ENCODE results near the gene ISCA1. TPM values are rescaled to one million over a fixed set of nuclear protein-coding genes. Genes with fewer than 3 reads are reported as not detected.
"Not testable (repeated sequence)": the region's sequence is repeated elsewhere in the genome, so short reads cannot be mapped to it uniquely, and the experiment has no call there.

ISCA1 gene
- total RNA-seq, 1 experiment from 2014 or later, result 42.5 TPM

- Histone ChIP-seq H3K36me3 (ENCODE audit: insufficient read depth, low read length, poor library complexity, severe bottlenecking) (peaks cover 37% of the 10 kb centered on the region), H3K4me1 (ENCODE audit: insufficient read depth, low read length, poor library complexity, severe bottlenecking) (no peaks in the 10 kb centered on the region), H3K27ac (ENCODE audit: low read depth, low read length, poor library complexity, severe bottlenecking) (no peak overlapping the region), H3K9me3 (ENCODE audit: low read depth, low read length, poor library complexity, severe bottlenecking) (no peaks in the 10 kb centered on the region), H3K4me3 (ENCODE audit: low read depth, low read length, poor library complexity, severe bottlenecking) (no peak overlapping the region), H3K27me3 (replicated peaks; ENCODE audit: insufficient read depth, low read depth, low read length, poor library complexity) (no peaks in the 10 kb centered on the region)
- ChIA-PET POLR2A (ENCODE audit: low non-redundant PET) (no interaction called here), CTCF (no interaction called here)
- TF ChIP-seq EZH2 (IDR thresholded peaks at IDR 0.05; ENCODE audit: borderline replicate concordance, low read depth, low read length, poor library complexity, severe bottlenecking), result no peak
- BruUV-seq (replicated peaks), result no TSS peak
- DNase-seq (ENCODE audit: low spot score), result no peak
- intact Hi-C loops (cut with micrococcal nuclease; ENCODE audit: unreplicated experiment), result no loop called here
Measured at GRCh38 chr9:86318187-86318586, 35.8 kb upstream of the ISCA1 start.

GRCh38 chr9:86315078-86315477 is 32.7 kb upstream of the ISCA1 start:
- TF ChIP-seq EZH2 (IDR thresholded peaks at IDR 0.05; ENCODE audit: borderline replicate concordance, low read depth, low read length, poor library complexity, severe bottlenecking) (no peak), CTCF (conservative IDR thresholded peaks at IDR 0.05; ENCODE audit: low read depth, low read length) (no peak)
- BruUV-seq (replicated peaks), result no TSS peak
- no peak for DNase-seq (ENCODE audit: low spot score)
- no peaks in the 10 kb centered on the region for H3K27me3 ChIP-seq (replicated peaks; ENCODE audit: insufficient read depth, low read depth, low read length, poor library complexity)
- ChIA-PET CTCF (no interaction called here), POLR2A (ENCODE audit: low non-redundant PET) (interaction anchor here (0.7 kb wide), 1 partner anchor 11 kb away, joined by 3 read pairs; no protein-coding TSS in a partner anchor)
- H3K4me1 ChIP-seq (ENCODE audit: insufficient read depth, low read length, poor library complexity, severe bottlenecking), result no peaks in the 10 kb centered on the region
- intact Hi-C loops (cut with micrococcal nuclease; ENCODE audit: unreplicated experiment), result no loop called here
- H3K9me3 ChIP-seq (ENCODE audit: low read depth, low read length, poor library complexity, severe bottlenecking), result no peaks in the 10 kb centered on the region
- no peak overlapping the region for H3K4me3 ChIP-seq (ENCODE audit: low read depth, low read length, poor library complexity, severe bottlenecking)
- H3K36me3 ChIP-seq (ENCODE audit: insufficient read depth, low read length, poor library complexity, severe bottlenecking), result peaks cover 26% of the 10 kb centered on the region
- no peak overlapping the region for H3K27ac ChIP-seq (ENCODE audit: low read depth, low read length, poor library complexity, severe bottlenecking)

- CTCF ChIA-PET, result interaction anchor here (0.6 kb wide), 1 partner anchor 1796 kb away, joined by 3 read pairs; no protein-coding TSS in a partner anchor
- DNase-seq (ENCODE audit: low spot score); POLR2A ChIA-PET (ENCODE audit: low non-redundant PET); BruUV-seq (replicated peaks); H3K9me3 ChIP-seq (ENCODE audit: low read depth, low read length, poor library complexity, severe bottlenecking); intact Hi-C loops (cut with micrococcal nuclease; ENCODE audit: unreplicated experiment); H3K27me3 ChIP-seq (replicated peaks; ENCODE audit: insufficient read depth, low read depth, low read length, poor library complexity); H3K27ac ChIP-seq (ENCODE audit: low read depth, low read length, poor library complexity, severe bottlenecking); H3K4me1 ChIP-seq (ENCODE audit: insufficient read depth, low read length, poor library complexity, severe bottlenecking); H3K4me3 ChIP-seq (ENCODE audit: low read depth, low read length, poor library complexity, severe bottlenecking): not testable (repeated sequence)
- peaks cover 28% of the 10 kb centered on the region for H3K36me3 ChIP-seq (ENCODE audit: insufficient read depth, low read length, poor library complexity, severe bottlenecking)
Measured at GRCh38 chr9:86312959-86313358, 30.6 kb upstream of the ISCA1 start.

- no peak for DNase-seq (ENCODE audit: low spot score)
- CTCF ChIA-PET, result no interaction called here
- peaks cover 38% of the 10 kb centered on the region for H3K36me3 ChIP-seq (ENCODE audit: insufficient read depth, low read length, poor library complexity, severe bottlenecking)
- H3K4me3 ChIP-seq (ENCODE audit: low read depth, low read length, poor library complexity, severe bottlenecking), result no peak overlapping the region
- no peaks in the 10 kb centered on the region for H3K9me3 ChIP-seq (ENCODE audit: low read depth, low read length, poor library complexity, severe bottlenecking)
- intact Hi-C loops (cut with micrococcal nuclease; ENCODE audit: unreplicated experiment), result no loop called here
- POLR2A ChIA-PET (ENCODE audit: low non-redundant PET), result no interaction called here
- TF ChIP-seq CTCF (conservative IDR thresholded peaks at IDR 0.05; ENCODE audit: low read depth, low read length) (no peak), EZH2 (IDR thresholded peaks at IDR 0.05; ENCODE audit: borderline replicate concordance, low read depth, low read length, poor library complexity, severe bottlenecking) (no peak)
- no peaks in the 10 kb centered on the region for H3K27me3 ChIP-seq (replicated peaks; ENCODE audit: insufficient read depth, low read depth, low read length, poor library complexity)
- H3K4me1 ChIP-seq (ENCODE audit: insufficient read depth, low read length, poor library complexity, severe bottlenecking), result peaks cover 13% of the 10 kb centered on the region
- BruUV-seq (replicated peaks), result no TSS peak
- H3K27ac ChIP-seq (ENCODE audit: low read depth, low read length, poor library complexity, severe bottlenecking), result no peak overlapping the region
Measured at GRCh38 chr9:86308687-86309086, 26.3 kb upstream of the ISCA1 start.
